ENCODE results near the gene CTCFL.

DNA sequence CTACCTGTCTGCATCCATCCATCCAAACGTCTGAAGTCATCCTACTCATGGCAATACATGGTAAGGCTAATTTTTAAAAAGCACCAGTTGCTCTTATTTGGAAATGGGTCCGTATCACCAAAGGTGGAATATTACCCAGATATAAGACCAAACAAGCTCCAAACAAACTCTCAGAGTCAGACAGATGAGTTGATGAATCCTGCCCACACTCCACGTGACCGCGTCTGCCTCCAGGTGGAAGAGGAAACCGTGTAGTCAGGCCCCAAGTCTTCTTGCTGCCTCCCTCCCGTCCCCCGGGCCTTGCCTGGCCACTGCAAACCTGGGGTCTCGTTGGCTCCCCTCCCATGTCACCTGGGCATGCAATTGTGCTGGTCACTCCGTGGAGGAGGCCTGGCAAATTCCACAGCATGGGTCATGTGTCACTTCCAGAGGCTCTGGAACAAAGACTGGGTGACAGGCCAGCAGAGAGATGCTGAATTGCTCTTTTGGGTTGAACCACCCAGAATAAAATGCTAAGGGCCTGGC lies 31.8 kb downstream of the CTCFL start:
- TF ChIP-seq EP300 (IDR thresholded peaks at IDR 0.05; ENCODE audit: low read depth) (no peak), POLR2AphosphoS5 (IDR thresholded peaks at IDR 0.05) (no peak), POLR2A (IDR thresholded peaks at IDR 0.05) (no peak)
- TF ChIP-seq, protein P1, sequence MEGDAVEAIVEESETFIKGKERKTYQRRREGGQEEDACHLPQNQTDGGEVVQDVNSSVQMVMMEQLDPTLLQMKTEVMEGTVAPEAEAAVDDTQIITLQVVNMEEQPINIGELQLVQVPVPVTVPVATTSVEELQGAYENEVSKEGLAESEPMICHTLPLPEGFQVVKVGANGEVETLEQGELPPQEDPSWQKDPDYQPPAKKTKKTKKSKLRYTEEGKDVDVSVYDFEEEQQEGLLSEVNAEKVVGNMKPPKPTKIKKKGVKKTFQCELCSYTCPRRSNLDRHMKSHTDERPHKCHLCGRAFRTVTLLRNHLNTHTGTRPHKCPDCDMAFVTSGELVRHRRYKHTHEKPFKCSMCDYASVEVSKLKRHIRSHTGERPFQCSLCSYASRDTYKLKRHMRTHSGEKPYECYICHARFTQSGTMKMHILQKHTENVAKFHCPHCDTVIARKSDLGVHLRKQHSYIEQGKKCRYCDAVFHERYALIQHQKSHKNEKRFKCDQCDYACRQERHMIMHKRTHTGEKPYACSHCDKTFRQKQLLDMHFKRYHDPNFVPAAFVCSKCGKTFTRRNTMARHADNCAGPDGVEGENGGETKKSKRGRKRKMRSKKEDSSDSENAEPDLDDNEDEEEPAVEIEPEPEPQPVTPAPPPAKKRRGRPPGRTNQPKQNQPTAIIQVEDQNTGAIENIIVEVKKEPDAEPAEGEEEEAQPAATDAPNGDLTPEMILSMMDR (IDR thresholded peaks at IDR 0.05) = no peak
